HL-60/S4 treated with phorbol 12-myristate 13-acetate at 8.2 ng/mL for 4 days and 3 days (cell line): Measurements from ENCODE around the gene FAM20C.

Experiments
- in situ Hi-C: fragments of 300-500 bp; cut with MboI; formaldehyde crosslinking; loops from 2 replicates; pipeline ENCODE4 v1.15.0; 2022; ENCODE audit warnings: low sequenced_read_pairs

Gene FAM20C

DNA sequence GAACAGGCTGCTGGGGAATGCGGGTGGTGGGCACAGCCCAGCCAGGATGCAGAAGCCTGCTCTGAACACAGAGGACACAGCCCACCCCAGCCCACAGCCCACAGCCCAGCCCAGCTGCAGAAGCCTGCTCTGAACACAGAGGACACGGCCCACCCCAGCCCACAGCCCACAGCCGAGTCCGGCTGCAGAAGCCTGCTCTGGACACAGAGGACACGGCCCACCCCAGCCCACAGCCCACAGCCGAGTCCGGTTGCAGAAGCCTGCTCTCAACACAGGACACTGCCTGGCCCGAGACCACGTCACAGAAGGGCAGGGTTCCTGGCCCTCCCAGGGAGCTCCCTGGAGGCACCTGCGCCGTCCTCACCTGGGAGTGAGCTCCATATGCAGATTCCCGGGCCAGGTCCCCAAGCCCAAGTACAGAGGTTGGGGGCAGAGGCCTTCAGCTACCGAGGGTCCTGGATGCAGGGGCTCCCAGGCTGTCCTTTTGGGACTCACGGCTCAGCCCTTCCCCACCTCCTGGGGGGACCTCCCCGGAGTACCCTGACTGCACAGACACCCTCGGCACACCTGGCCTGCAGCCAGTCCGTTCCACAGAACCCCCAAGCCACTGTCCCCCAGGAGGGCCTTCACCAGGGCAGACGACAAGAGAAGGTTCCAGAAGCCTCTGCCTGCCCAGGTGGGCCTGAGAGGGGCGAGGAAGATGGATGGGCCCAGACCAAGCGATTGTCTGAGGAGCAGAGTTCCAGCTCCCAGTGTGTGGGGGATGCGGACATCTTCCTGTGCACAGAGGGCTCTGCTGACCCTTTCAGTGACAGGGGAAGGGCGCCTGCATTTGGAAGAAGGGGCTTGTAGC lies 73.9 kb downstream of the FAM20C start:
- in situ Hi-C loops, result no loop called here

- in situ Hi-C loops, result no loop called here
These were observed 74.8 kb downstream of the FAM20C start for GRCh38 chr7:266851-267840.

- in situ Hi-C loops, result no loop called here
These were observed 76.6 kb downstream of the FAM20C start for GRCh38 chr7:268991-269390.

DNA sequence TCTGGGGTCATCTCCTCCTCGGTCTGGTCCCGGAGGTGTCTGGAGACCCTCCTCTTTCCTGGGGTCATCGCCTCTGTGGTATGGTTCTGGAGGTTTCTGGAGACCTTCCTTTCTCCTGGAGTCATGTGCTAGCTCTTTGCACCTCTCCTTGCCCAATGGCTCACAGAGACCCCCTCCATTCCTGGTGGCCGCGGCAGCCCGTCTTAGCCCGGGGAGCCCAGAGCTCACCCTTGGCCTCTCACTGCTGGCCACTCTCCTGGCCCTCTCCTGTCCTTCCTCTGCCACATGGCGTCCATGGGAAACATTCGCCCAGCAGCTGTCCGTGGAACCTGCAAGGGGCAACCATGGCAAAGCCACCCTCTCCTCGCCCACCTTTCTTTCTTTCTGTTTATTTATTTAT lies 77.3 kb downstream of the FAM20C start:
- in situ Hi-C loops, result no loop called here

GRCh38 chr7:270351-270983 lies 78.1 kb downstream of the FAM20C start:
- in situ Hi-C loops, result no loop called here

- in situ Hi-C loops, result no loop called here
These were observed 79.1 kb downstream of the FAM20C start for GRCh38 chr7:271266-272107.

DNA sequence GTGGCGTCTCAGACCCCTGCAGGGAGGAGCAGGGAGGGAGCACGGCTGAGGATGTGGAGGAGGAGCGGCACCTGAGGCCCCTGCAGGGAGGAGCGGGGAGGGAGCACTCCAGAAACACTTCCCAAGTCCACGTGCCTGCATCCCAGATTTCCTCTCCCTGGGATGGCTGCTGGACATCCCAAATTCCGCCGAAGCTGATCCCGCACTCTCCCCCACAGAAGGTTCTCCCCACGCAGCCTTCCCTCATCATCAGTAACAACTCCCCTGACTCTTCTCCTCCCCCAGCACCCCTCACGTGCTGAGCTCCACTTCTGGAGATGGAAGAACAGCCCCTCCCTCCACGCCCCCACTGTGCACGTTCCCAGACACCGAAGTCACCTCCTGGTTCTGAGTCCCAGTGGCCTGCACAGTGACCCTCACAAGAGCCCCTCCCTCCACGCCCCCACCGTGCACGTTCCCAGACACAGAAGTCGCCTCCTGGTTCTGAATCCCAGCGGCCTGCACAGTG lies 79.8 kb downstream of the FAM20C start:
- in situ Hi-C loops, result no loop called here

- in situ Hi-C loops, result no loop called here
These were observed 80.3 kb downstream of the FAM20C start for GRCh38 chr7:272631-273030.

- in situ Hi-C loops, result no loop called here
These were observed 81.0 kb downstream of the FAM20C start for GRCh38 chr7:273327-273726.

GRCh38 chr7:274266-274665 lies 81.9 kb downstream of the FAM20C start:
- in situ Hi-C loops, result no loop called here

GRCh38 chr7:276230-276835 lies 84.0 kb downstream of the FAM20C start:
- in situ Hi-C loops, result no loop called here

- in situ Hi-C loops, result no loop called here
These were observed 84.9 kb downstream of the FAM20C start for GRCh38 chr7:277228-277627.

DNA sequence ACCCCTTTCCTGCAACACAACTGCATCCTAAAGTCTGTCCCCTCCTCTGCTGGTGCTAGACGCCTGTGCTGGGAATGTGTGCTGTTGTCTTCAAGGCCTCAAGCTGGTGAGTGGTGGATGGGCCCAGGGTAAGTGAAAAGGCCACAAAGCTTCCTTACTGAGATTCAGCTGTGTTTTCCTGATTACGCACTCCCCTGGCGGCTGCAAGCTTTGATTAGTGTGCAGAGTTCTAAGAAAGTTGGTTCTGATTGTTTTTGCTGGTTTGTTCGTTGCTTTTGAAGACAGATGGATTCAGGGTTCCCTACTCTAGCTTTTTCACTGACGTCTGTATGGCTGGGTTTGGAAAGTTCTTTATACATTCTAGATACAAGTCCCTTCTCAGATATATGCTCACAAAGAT lies 85.7 kb downstream of the FAM20C start:
- in situ Hi-C loops, result no loop called here

- in situ Hi-C loops, result no loop called here
These were observed 87.5 kb downstream of the FAM20C start for GRCh38 chr7:279821-280220.

DNA sequence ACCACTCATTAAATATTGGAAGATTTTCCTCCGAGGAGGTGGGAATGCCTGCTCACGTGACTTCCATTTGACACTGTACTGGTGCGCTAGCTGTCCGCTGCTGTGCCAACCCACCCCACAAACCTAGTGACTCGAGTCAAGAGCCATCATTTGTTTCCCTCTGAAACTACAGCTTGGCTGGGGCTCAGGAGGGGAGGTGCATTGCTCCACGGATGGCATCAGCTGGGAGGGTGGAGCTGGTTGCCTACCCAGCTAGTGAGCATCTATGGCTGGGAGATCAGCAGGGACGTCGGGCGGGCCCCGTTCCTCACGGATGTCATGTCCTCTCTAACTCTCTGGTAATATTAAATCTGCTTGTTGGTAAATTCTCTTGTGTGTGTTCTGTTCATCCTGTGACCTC lies 88.1 kb downstream of the FAM20C start:
- in situ Hi-C loops, result no loop called here

DNA sequence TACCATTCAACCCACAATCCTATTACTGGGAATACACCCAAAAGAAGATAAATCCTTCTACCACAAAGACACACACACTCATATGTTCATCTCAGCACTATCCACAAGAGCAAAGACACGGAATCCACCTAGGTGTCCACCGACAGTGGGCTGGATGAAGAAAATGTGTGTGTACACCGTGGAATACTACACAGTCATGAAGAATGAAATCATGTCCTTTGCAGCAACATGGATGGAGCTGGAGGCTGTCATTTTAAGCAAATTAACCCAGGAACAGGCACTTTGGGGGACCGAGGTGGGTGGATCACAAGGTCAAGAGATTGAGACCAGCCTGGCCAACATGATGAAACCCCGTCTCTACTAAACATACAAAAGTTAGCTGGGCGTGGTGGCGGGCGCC lies 89.3 kb downstream of the FAM20C start:
- in situ Hi-C loops, result no loop called here

DNA sequence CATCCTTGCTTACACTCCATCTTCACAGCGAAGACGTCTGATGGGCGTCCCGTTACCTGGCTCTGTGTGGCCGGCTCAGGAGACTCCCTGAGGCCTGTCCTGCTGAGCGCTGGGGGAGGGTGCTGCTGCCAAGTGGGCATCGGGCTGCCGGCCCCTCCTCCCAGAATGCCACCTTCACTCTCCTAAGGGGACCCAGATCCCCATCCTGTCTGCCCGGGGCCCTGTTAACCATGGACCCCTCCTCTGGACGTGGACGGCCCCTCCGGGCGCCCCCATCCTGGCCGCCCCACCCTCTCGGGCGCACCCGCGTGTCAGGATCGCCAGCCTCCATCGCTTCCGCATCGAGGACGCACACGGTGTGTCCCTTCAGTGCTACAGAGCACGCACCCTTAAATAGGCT lies 90.2 kb downstream of the FAM20C start:
- in situ Hi-C loops, result no loop called here

- in situ Hi-C loops, result no loop called here
These were observed 92.7 kb downstream of the FAM20C start for GRCh38 chr7:284762-285722.

DNA sequence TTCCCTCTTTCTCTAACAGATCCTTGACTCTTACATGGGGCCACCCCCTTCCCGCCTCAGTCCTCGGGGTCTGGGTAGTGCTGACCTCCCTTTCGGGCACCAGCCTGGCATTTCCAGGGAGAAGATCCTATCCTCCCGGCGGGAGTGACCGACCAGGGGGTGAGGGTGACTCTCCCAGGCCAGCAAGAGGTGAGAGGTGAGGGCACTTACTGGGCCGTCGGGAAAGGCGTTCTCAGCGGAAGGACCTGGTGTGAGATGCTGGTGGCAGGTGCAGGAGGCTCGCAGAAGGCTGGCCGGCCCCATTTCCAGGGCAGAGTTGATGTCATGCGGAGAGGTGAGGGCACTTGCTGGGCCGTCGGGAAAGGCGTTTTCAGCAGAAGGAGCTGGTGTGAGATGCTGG lies 93.4 kb downstream of the FAM20C start:
- in situ Hi-C loops, result no loop called here
